BE2C (cell line): ENCODE data around the gene FAM53B.

Experiments used
- DNase-seq: peaks from one replicate; pipeline ENCODE4 v3.0.0-alpha.2; 2020
- H3K27me3 ChIP-seq: fragments of 250-450 bp; sonication (Bioruptor Pico); 2 replicates; pipeline ENCODE4 v1.5.1; 2020; ENCODE audit warnings: mild to moderate bottlenecking
- H3K36me3 ChIP-seq: fragments of 250-450 bp; sonication (Bioruptor Pico); 2 replicates; pipeline ENCODE4 v1.5.1; 2020; ENCODE audit warnings: mild to moderate bottlenecking
- H3K4me1 ChIP-seq: fragments of 250-450 bp; sonication (Bioruptor Pico); 2 replicates; pipeline ENCODE4 v1.5.1; 2020
- H3K4me3 ChIP-seq: 2 replicates; pipeline ENCODE4 v1.5.1; 2011; ENCODE audit warnings: low read depth, low read length
- H3K9me3 ChIP-seq: fragments of 250-450 bp; sonication (Bioruptor Pico); 2 replicates; pipeline ENCODE4 v1.5.1; 2020
- TF ChIP-seq, protein P1 (sequence below): IDR thresholded peaks from 2 replicates; pipeline ENCODE4 v1.5.1; 2012; ENCODE audit warnings: mild to moderate bottlenecking, low read depth, low read length

Gene FAM53B

DNA sequence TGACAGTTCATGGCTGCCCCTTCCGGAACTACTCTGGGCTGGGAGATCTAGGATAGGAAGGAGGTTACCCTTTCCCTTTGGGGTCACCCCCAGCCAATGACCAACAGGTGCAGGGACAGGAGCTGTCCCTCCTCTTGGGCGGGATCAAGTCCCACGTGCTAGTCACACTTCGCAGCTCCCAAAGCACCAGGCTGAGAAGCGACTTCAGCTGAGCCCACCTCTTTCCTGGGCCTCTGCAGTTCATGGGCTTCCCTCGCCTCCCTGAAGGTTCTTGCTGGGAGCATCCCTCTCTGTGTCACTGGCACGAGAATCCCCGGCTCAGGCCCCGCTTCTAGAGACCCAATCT is 115.5 kb downstream of the FAM53B start:
- TF ChIP-seq, protein P1, sequence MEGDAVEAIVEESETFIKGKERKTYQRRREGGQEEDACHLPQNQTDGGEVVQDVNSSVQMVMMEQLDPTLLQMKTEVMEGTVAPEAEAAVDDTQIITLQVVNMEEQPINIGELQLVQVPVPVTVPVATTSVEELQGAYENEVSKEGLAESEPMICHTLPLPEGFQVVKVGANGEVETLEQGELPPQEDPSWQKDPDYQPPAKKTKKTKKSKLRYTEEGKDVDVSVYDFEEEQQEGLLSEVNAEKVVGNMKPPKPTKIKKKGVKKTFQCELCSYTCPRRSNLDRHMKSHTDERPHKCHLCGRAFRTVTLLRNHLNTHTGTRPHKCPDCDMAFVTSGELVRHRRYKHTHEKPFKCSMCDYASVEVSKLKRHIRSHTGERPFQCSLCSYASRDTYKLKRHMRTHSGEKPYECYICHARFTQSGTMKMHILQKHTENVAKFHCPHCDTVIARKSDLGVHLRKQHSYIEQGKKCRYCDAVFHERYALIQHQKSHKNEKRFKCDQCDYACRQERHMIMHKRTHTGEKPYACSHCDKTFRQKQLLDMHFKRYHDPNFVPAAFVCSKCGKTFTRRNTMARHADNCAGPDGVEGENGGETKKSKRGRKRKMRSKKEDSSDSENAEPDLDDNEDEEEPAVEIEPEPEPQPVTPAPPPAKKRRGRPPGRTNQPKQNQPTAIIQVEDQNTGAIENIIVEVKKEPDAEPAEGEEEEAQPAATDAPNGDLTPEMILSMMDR, result no peak
- Histone ChIP-seq H3K4me1 (no peaks in the 10 kb centered on the region), H3K27me3 (no peaks in the 10 kb centered on the region), H3K4me3 (no peak overlapping the region), H3K36me3 (no peaks in the 10 kb centered on the region; the same call in 1 of the 2 replicates), H3K9me3 (no peaks in the 10 kb centered on the region)
- DNase-seq, result no peak

- DNase-seq, result no peak
- Histone ChIP-seq H3K9me3 (no peaks in the 10 kb centered on the region), H3K4me1 (no peaks in the 10 kb centered on the region), H3K27me3 (no peaks in the 10 kb centered on the region), H3K36me3 (no peaks in the 10 kb centered on the region; the same call in 1 of the 2 replicates), H3K4me3 (no peak overlapping the region)
- TF ChIP-seq, protein P1, result no peak
These were observed 116.1 kb downstream of the FAM53B start for GRCh38 chr10:124627866-124628675.

DNA sequence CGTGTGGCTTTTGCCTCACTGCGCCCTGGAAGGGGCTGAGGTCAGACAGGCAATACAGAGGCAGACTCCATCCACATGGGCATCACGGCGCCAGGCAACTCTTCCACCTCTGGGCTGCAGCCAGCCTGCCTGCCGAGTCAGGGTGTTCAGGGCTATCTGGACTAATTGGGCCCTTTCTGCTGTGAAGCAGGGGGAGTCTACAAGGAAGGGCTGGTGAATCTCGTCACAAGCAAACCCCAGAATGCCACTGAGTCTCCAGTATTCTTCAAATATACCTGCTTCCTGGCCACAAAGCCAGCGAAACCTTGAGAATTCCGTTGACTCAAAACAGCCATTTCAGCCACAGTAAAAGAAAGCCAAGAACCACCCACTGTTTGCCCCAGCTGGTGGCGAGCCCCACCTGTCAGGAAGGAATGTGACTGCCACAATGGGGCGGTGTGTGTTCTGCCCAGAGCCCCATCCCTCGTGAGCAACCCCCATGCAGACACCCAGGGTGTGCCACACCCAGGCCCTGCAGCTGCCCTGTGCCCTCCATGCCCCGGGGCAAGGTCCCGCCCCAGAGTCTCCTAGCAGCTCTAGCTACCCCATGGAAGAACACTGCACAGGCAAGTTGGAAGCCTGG is 117.3 kb downstream of the FAM53B start:
- DNase-seq, result no peak
- TF ChIP-seq, protein P1, result no peak
- Histone ChIP-seq H3K36me3 (0 out of 2 replicates have a peak, but pooled peaks cover 3% of the 10 kb centered on the region), H3K27me3 (no peaks in the 10 kb centered on the region), H3K4me1 (no peaks in the 10 kb centered on the region), H3K4me3 (no peak overlapping the region), H3K9me3 (no peaks in the 10 kb centered on the region)

GRCh38 chr10:124625831-124626238 is 118.3 kb downstream of the FAM53B start:
- no peaks in the 10 kb centered on the region for H3K9me3 ChIP-seq
- H3K27me3 ChIP-seq, result no peaks in the 10 kb centered on the region
- no peak overlapping the region for H3K4me3 ChIP-seq
- no peaks in the 10 kb centered on the region for H3K4me1 ChIP-seq
- TF ChIP-seq, protein P1, result no peak
- no peak for DNase-seq
- H3K36me3 ChIP-seq, result peaks cover 3% of the 10 kb centered on the region; the same call in 1 of the 2 replicates

DNA sequence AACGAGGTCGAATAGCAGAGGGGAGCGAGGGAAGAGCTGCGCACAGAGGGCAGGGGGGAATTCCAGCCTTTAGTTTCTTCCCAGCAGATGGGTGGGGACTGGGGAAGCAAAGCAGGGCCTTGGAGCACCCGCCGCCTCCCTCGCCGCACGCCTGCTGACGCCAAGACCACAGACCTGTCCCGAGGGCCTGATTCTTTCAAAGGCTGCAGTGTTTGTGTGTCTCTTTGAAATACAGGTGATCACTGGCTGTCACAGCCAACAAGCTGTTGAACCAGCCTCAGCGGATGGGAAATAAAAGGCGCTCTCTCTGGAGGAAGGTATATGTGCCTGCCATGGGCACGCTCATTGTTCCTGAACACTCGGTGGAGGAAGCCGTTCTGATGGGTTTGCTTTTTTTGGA is 119.3 kb downstream of the FAM53B start:
- no peaks in the 10 kb centered on the region for H3K9me3 ChIP-seq
- DNase-seq, result no peak
- no peaks in the 10 kb centered on the region for H3K27me3 ChIP-seq
- TF ChIP-seq, protein P1, result no peak
- H3K4me1 ChIP-seq, result no peaks in the 10 kb centered on the region
- peaks cover 3% of the 10 kb centered on the region; the same call in 1 of the 2 replicates for H3K36me3 ChIP-seq
- no peak overlapping the region for H3K4me3 ChIP-seq

GRCh38 chr10:124624466-124624865 is 119.7 kb downstream of the FAM53B start:
- H3K27me3 ChIP-seq, result no peaks in the 10 kb centered on the region
- TF ChIP-seq, protein P1, result no peak
- H3K4me3 ChIP-seq, result no peak overlapping the region
- H3K4me1 ChIP-seq, result no peaks in the 10 kb centered on the region
- DNase-seq, result no peak
- no peaks in the 10 kb centered on the region for H3K9me3 ChIP-seq
- peaks cover 3% of the 10 kb centered on the region; the same call in 1 of the 2 replicates for H3K36me3 ChIP-seq
